ENCODE measurements around the gene CASP2.
A peak's percentile ranks its signal among the peaks of the same experiment; 100 is the strongest.

The CASP2 gene

GRCh38 chr7:143257501-143257900 is 30.6 kb upstream of the CASP2 start:
- Histone ChIP-seq H3K27me3 (ENCODE audit: low read depth, low read length) (no peaks in the 10 kb centered on the region), H4K20me1 (ENCODE audit: insufficient read depth, low read length) (no peaks in the 10 kb centered on the region), H2AFZ (ENCODE audit: low read depth, low read length) (no peak overlapping the region), H3K9ac (ENCODE audit: low read length) (no peak overlapping the region), H3K4me3 (ENCODE audit: low read length) (no peak overlapping the region), H3K9me3 (ENCODE audit: insufficient read depth, low read length) (no peaks in the 10 kb centered on the region), H3K4me2 (ENCODE audit: low read length) (no peak overlapping the region), H3K27ac (ENCODE audit: low read length) (no peak overlapping the region), H3K4me1 (ENCODE audit: low read length) (peaks cover 19% of the 10 kb centered on the region), H3K36me3 (replicated peaks; ENCODE audit: low read depth, low read length) (no peaks in the 10 kb centered on the region), H3K79me2 (ENCODE audit: low read length) (no peaks in the 10 kb centered on the region)
- TF ChIP-seq CTCF (IDR thresholded peaks at IDR 0.05; ENCODE audit: low read depth, low read length) (no peak), EZH2phosphoT487 (IDR thresholded peaks at IDR 0.05; ENCODE audit: low read depth) (no peak)

GRCh38 chr7:143258831-143259230 is 29.3 kb upstream of the CASP2 start:
- Histone ChIP-seq H2AFZ (ENCODE audit: low read depth, low read length) (no peak overlapping the region), H3K36me3 (replicated peaks; ENCODE audit: low read depth, low read length) (no peaks in the 10 kb centered on the region), H3K4me1 (ENCODE audit: low read length) (peaks cover 24% of the 10 kb centered on the region), H4K20me1 (ENCODE audit: insufficient read depth, low read length) (no peaks in the 10 kb centered on the region), H3K79me2 (ENCODE audit: low read length) (peaks cover 5% of the 10 kb centered on the region), H3K27me3 (ENCODE audit: low read depth, low read length) (no peaks in the 10 kb centered on the region), H3K9ac (ENCODE audit: low read length) (no peak overlapping the region), H3K9me3 (ENCODE audit: insufficient read depth, low read length) (no peaks in the 10 kb centered on the region), H3K27ac (ENCODE audit: low read length) (no peak overlapping the region), H3K4me2 (ENCODE audit: low read length) (peak overlapping the region; percentile 6; the same call in 1 of the 2 replicates), H3K4me3 (ENCODE audit: low read length) (no peak overlapping the region)
- no peak for TF ChIP-seq EZH2phosphoT487 (IDR thresholded peaks at IDR 0.05; ENCODE audit: low read depth)
- no peak for TF ChIP-seq CTCF (IDR thresholded peaks at IDR 0.05; ENCODE audit: low read depth, low read length)

GRCh38 chr7:143259765-143260164 is 28.4 kb upstream of the CASP2 start:
- Histone ChIP-seq H3K4me2 (ENCODE audit: low read length) (no peak overlapping the region), H3K79me2 (ENCODE audit: low read length) (peaks cover 11% of the 10 kb centered on the region), H3K9me3 (ENCODE audit: insufficient read depth, low read length) (no peaks in the 10 kb centered on the region), H3K4me3 (ENCODE audit: low read length) (no peak overlapping the region), H3K4me1 (ENCODE audit: low read length) (peaks cover 29% of the 10 kb centered on the region), H4K20me1 (ENCODE audit: insufficient read depth, low read length) (no peaks in the 10 kb centered on the region), H3K9ac (ENCODE audit: low read length) (no peak overlapping the region), H2AFZ (ENCODE audit: low read depth, low read length) (no peak overlapping the region), H3K36me3 (replicated peaks; ENCODE audit: low read depth, low read length) (no peaks in the 10 kb centered on the region), H3K27me3 (ENCODE audit: low read depth, low read length) (no peaks in the 10 kb centered on the region), H3K27ac (ENCODE audit: low read length) (no peak overlapping the region)
- TF ChIP-seq CTCF (IDR thresholded peaks at IDR 0.05; ENCODE audit: low read depth, low read length) (no peak), EZH2phosphoT487 (IDR thresholded peaks at IDR 0.05; ENCODE audit: low read depth) (no peak)

GRCh38 chr7:143261901-143262300 is 26.2 kb upstream of the CASP2 start:
- Histone ChIP-seq H3K36me3 (replicated peaks; ENCODE audit: low read depth, low read length) (peaks cover 2% of the 10 kb centered on the region), H3K9ac (ENCODE audit: low read length) (no peak overlapping the region), H3K4me2 (ENCODE audit: low read length) (no peak overlapping the region), H3K9me3 (ENCODE audit: insufficient read depth, low read length) (no peaks in the 10 kb centered on the region), H3K79me2 (ENCODE audit: low read length) (peaks cover 11% of the 10 kb centered on the region), H3K27ac (ENCODE audit: low read length) (no peak overlapping the region), H3K4me3 (ENCODE audit: low read length) (no peak overlapping the region), H3K27me3 (ENCODE audit: low read depth, low read length) (no peaks in the 10 kb centered on the region), H3K4me1 (ENCODE audit: low read length) (peaks cover 23% of the 10 kb centered on the region), H4K20me1 (ENCODE audit: insufficient read depth, low read length) (no peaks in the 10 kb centered on the region), H2AFZ (ENCODE audit: low read depth, low read length) (no peak overlapping the region)
- TF ChIP-seq EZH2phosphoT487 (IDR thresholded peaks at IDR 0.05; ENCODE audit: low read depth) (no peak), CTCF (IDR thresholded peaks at IDR 0.05; ENCODE audit: low read depth, low read length) (no peak)
